Activated CD8-positive, alpha-beta T cell treated with anti-CD3 and anti-CD28 coated beads, Interleukin-2, amount 10 ng/mL, durations not matched to agents 7 days and 5 days (primary cell): ENCODE data around the gene DPP8. TPM values are rescaled to one million over a fixed set of nuclear protein-coding genes. Genes with fewer than 3 reads are reported as not detected.
"Not testable (repeated sequence)": the region's sequence is repeated elsewhere in the genome, so short reads cannot be mapped to it uniquely, and the experiment has no call there.

Experiments
- ATAC-seq: fragments of 150-1000 bp; cut with Tn5 transposase; one replicate; pipeline ENCODE4 v1.10.0; 2021; ENCODE audit warnings: moderate library complexity
- CTCF ChIA-PET: fragments of 350-600 bp; sonication (Branson Sonifier 250); formaldehyde crosslinking; loops from one replicate; lab custom pipeline; 2021; ENCODE audit warnings: antibody characterized with exemption; lab: Charles Lee
- POLR2A ChIA-PET: fragments of 350-600 bp; sonication (Branson Sonifier 250); formaldehyde crosslinking; loops from one replicate; lab custom pipeline; 2021; ENCODE audit warnings: antibody characterized with exemption; lab: Charles Lee
- DNase-seq: peaks from one replicate; pipeline ENCODE4 v3.0.0-alpha.2; 2020
- H3K27ac Mint-ChIP-seq: one replicate; pipeline ENCODE4 v1.8.0; 2021; ENCODE audit warnings: mild to moderate bottlenecking, mixed read lengths
- H3K27me3 Mint-ChIP-seq: one replicate; pipeline ENCODE4 v1.8.0; 2021; ENCODE audit warnings: low read depth, mixed read lengths
- H3K36me3 Mint-ChIP-seq: one replicate; pipeline ENCODE4 v1.8.0; 2021; ENCODE audit warnings: low read depth, mixed read lengths
- H3K4me1 Mint-ChIP-seq: one replicate; pipeline ENCODE4 v1.8.0; 2021; ENCODE audit warnings: low read depth, mixed read lengths
- H3K4me3 Mint-ChIP-seq: one replicate; pipeline ENCODE4 v1.8.0; 2021; ENCODE audit warnings: mild to moderate bottlenecking, mixed read lengths
- H3K9me3 Mint-ChIP-seq: one replicate; pipeline ENCODE4 v1.8.0; 2022; ENCODE audit warnings: mixed read lengths; ENCODE audit not compliant: insufficient read depth
- total RNA-seq, 2 experiments: library from RNA; stranded (reverse); gene quantifications; one replicate each; pipeline ENCODE4 v1.2.3, GENCODE V29; 2021

DPP8 gene
- total RNA-seq, 2 experiments from 2014 or later: 44.6 to 46.7 TPM

DNA sequence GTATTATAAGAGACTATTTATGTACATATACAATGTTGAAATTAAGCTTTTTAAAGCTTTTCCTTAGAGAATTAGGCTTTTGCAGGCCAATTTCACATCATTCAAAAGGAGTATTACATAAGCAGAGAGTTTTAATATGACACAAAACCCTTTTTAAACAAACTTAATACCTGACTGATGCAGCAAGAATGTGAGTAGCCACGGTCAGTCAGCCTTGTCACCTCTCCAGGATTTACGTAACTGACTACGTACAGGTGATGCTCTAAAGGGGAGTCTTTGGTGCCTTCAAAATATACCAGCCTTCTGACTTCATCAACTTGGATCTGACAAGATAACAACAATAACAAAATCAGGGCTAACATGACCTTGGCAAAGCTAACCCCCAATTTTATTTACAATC, 50.6 kb downstream of the DPP8 start:
- H3K4me1 Mint-ChIP-seq: peaks cover 2% of the 10 kb centered on the region
- CTCF ChIA-PET: interaction anchor here (1.1 to 1.2 kb wide), 2 partner anchors 17 to 19 kb away, joined by 3 read pairs; no protein-coding TSS in a partner anchor

DNA sequence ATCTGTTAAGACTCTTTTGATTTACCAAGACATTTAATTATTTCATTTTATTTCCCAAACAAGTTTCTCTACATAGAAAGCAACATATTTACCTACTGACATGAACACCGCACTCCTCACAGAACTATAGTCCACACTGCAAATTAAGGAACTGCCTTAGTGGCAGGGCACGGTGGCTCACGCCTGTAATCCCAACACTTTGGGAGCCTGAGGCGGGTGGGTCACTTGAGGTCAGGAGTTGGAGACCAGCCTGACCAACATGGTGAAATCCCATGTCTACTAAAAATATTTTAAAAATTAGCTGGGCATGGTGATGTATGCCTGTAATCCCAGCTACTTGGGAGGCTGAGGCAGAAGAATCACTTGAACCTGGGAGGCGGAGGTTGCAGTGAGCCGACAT, 54.4 kb downstream of the DPP8 start:
- ATAC-seq, CTCF ChIA-PET, POLR2A ChIA-PET, H3K4me3 Mint-ChIP-seq, H3K4me1 Mint-ChIP-seq, H3K9me3 Mint-ChIP-seq, H3K27me3 Mint-ChIP-seq, H3K27ac Mint-ChIP-seq, DNase-seq: not testable (repeated sequence)
- peaks cover 52% of the 10 kb centered on the region for H3K36me3 Mint-ChIP-seq

More for the DNA sequence above, 50.6 kb downstream of the DPP8 start:
- POLR2A ChIA-PET: interaction anchor here (0.6 kb wide), 1 partner anchor 145 kb away, joined by 3 read pairs; no protein-coding TSS in a partner anchor
- Mint-ChIP-seq H3K27ac (no peak overlapping the region), H3K4me3 (no peak overlapping the region), H3K27me3 (no peaks in the 10 kb centered on the region), H3K36me3 (peaks cover 41% of the 10 kb centered on the region), H3K9me3 (no peaks in the 10 kb centered on the region)
- ATAC-seq (no peak), DNase-seq (no peak)

DNA sequence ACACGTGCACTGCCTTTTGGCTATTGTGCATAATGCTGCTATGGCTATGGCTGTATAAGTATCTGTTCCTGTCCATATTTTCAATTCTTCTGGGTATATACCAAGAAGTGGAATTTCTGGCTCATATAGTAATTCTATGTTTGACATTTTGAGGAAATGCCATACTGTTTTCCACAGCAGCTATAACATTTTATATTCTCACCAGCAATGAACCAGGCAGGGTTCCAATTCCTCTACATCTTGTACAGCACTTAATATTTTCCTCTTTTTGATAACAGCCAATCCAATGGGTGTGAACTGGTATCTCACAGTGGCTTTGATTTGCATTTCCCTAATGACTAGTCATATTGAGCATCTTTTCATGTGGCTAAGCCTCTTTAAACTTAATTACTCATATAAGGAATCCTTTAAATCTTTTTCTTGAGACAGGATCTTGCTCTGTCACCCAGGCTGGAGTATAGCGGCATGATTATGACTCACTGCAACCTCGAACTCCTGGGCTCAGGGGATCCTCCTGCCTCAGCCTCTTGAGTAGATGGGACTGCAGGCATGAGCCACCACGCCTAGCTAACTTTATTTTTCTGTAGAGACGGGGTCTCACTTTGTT, 56.6 kb downstream of the DPP8 start:
- no peaks in the 10 kb centered on the region for H3K27me3 Mint-ChIP-seq
- H3K4me3 Mint-ChIP-seq: no peak overlapping the region
- peaks cover 8% of the 10 kb centered on the region for H3K4me1 Mint-ChIP-seq
- H3K36me3 Mint-ChIP-seq: peaks cover 56% of the 10 kb centered on the region
- no peak overlapping the region for H3K27ac Mint-ChIP-seq
- no peaks in the 10 kb centered on the region for H3K9me3 Mint-ChIP-seq
- no peak for DNase-seq
- CTCF ChIA-PET: no interaction called here
- POLR2A ChIA-PET: interaction anchor here (0.8 kb wide), 1 partner anchor 13 kb away, joined by 3 read pairs; no protein-coding TSS in a partner anchor
- ATAC-seq: no peak

DNA sequence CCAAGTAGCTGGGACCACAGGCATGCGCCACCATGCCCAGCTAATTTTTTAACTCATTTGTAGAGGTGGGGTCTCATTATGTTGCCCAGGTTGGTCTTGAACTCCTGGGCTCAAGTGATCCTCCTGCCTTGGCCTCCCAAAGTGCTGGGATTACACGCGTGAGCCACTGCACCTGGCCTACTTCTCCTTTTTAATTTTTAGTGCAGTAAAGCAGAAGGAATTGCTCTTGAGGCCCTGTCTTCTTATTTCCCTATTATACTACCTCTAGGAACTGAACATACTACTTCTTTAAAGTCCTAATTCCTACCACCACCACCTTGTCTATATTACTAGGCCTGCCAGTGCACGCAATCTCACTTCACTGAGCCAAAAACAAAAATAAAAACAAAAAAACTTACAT, 62.2 kb downstream of the DPP8 start:
- peak overlapping the region; percentile 4 for H3K27ac Mint-ChIP-seq
- H3K4me1 Mint-ChIP-seq, DNase-seq, CTCF ChIA-PET, H3K27me3 Mint-ChIP-seq, H3K4me3 Mint-ChIP-seq, H3K9me3 Mint-ChIP-seq, ATAC-seq, POLR2A ChIA-PET: not testable (repeated sequence)
- peaks cover 55% of the 10 kb centered on the region for H3K36me3 Mint-ChIP-seq

DNA sequence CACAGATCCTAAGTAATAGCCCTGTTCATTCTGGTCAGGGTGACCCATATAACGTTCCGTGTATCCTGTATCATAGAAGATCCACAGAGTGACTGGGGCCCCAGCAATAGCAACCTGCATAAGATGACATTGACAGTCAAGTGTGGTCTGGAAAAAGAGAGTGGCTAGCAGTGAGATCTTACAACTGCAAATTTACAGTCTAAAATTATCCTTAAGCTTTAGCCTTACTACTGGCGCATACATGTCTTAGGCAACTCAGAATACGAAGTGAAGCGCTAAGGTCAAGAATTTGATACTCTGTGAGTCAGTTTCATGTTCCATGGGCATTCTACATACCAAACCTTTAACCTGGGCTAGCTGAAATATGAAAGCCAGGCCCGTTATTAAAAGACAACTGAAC, 65.5 kb downstream of the DPP8 start:
- Mint-ChIP-seq H3K4me3 (no peak overlapping the region), H3K36me3 (peaks cover 45% of the 10 kb centered on the region), H3K9me3 (no peaks in the 10 kb centered on the region), H3K4me1 (no peaks in the 10 kb centered on the region), H3K27me3 (no peaks in the 10 kb centered on the region), H3K27ac (no peak overlapping the region)
- ChIA-PET CTCF (interaction anchor here (1.4 kb wide), 1 partner anchor 36 kb away, joined by 3 read pairs; no protein-coding TSS in a partner anchor), POLR2A (no interaction called here)
- ATAC-seq: no peak
- DNase-seq: no peak

DNA sequence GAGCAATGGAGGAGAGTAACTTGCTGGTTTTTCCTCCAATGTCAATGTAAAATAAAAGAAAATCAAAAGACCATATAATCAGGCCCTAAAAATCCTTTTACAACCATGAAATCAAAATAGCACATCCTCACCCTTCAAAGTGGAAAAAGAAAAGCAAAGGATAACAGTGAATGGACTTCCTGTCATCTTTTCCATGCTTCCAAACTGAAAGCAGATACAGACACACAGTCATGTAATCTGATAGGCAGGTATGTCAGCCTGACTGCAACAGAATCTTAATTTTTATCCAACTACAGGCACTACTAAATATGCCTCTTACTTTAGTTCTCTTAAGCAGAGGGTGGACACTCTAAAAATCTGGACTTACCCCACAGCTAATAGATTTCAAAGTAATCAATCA, 66.9 kb downstream of the DPP8 start:
- POLR2A ChIA-PET: no interaction called here
- Mint-ChIP-seq H3K4me3 (no peak overlapping the region), H3K4me1 (no peaks in the 10 kb centered on the region), H3K27me3 (no peaks in the 10 kb centered on the region), H3K36me3 (peaks cover 43% of the 10 kb centered on the region), H3K27ac (no peak overlapping the region), H3K9me3 (no peaks in the 10 kb centered on the region)
- ATAC-seq: no peak
- CTCF ChIA-PET: interaction anchor here (1.2 kb wide), 1 partner anchor 16 kb away, joined by 3 read pairs; no protein-coding TSS in a partner anchor
- DNase-seq: no peak

DNA sequence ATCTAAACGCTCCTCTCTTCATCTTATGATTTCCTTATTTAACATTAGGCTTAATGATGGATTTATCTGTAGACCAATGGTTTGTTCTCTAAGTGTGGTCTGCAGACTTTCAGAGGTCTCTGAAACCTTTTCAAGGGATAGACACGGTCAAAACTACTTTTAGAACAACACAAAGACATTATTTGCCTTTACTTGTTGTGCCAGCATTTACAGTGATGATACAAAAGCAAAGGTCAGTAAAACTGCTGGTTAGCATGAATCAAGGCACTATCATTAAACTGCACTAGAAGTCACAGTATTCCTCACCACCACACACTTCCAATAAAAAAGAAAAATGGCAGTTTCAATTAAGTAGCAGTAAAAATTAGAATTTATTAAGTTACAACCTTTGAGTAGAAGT, 70.3 kb downstream of the DPP8 start:
- H3K4me3 Mint-ChIP-seq: no peak overlapping the region
- H3K27ac Mint-ChIP-seq: no peak overlapping the region
- no peaks in the 10 kb centered on the region for H3K4me1 Mint-ChIP-seq
- H3K9me3 Mint-ChIP-seq: no peaks in the 10 kb centered on the region
- ChIA-PET POLR2A (no interaction called here), CTCF (no interaction called here)
- ATAC-seq (no peak), DNase-seq (no peak)
- H3K27me3 Mint-ChIP-seq: no peaks in the 10 kb centered on the region
- peaks cover 31% of the 10 kb centered on the region for H3K36me3 Mint-ChIP-seq

DNA sequence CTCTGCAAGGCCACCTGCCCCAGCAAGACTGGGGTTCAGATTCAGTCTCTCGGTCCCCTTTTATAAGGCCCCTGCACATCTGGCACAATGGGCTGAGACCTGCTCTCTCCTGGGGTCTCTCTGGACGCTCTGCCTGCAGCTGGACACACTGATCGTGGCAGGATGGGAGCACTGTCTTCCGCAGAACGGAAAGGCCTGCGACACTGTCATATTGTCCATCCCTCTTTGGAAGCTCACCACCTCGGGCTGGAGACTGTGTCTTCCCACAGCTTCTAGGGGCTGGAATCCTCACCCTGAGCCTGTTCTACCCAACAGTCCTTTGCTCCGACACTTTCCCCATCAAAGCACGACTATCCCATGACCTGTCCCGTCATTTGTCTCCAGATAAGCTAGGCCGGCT, 83.3 kb downstream of the DPP8 start:
- ATAC-seq (no peak), DNase-seq (no peak)
- POLR2A ChIA-PET: no interaction called here
- CTCF ChIA-PET: interaction anchor here (1.1 to 1.4 kb wide), 2 partner anchors 49 to 422 kb away, joined by 3 to 7 read pairs; no protein-coding TSS in a partner anchor
- no peaks in the 10 kb centered on the region for H3K9me3 Mint-ChIP-seq
- no peaks in the 10 kb centered on the region for H3K27me3 Mint-ChIP-seq
- no peak overlapping the region for H3K4me3 Mint-ChIP-seq
- no peaks in the 10 kb centered on the region for H3K36me3 Mint-ChIP-seq
- no peaks in the 10 kb centered on the region for H3K4me1 Mint-ChIP-seq
- no peak overlapping the region for H3K27ac Mint-ChIP-seq

DNA sequence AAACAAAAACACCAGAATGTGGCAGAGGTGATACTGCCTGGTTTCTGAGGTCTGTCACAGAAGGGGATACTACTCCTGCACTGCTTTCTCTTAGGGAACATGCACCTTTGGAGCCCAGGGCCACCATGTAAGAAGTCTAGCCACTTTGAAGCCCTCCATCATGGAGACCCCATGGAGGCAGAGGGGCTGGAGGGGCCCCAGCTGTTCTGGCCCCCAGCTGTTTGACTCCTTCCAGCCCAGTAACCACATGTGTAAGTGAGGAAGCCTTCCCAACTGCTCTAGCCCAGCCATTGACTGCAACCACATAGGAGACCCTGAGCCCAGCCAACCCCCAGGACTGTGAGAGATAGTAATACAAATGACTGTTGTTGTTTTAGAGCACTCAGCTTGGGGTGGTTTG, 85.8 kb downstream of the DPP8 start:
- CTCF ChIA-PET: no interaction called here
- Mint-ChIP-seq H3K9me3 (no peaks in the 10 kb centered on the region), H3K36me3 (no peaks in the 10 kb centered on the region), H3K27me3 (no peaks in the 10 kb centered on the region), H3K27ac (no peak overlapping the region), H3K4me1 (no peaks in the 10 kb centered on the region), H3K4me3 (no peak overlapping the region)
- POLR2A ChIA-PET: no interaction called here
- ATAC-seq: no peak
- DNase-seq: no peak

DNA sequence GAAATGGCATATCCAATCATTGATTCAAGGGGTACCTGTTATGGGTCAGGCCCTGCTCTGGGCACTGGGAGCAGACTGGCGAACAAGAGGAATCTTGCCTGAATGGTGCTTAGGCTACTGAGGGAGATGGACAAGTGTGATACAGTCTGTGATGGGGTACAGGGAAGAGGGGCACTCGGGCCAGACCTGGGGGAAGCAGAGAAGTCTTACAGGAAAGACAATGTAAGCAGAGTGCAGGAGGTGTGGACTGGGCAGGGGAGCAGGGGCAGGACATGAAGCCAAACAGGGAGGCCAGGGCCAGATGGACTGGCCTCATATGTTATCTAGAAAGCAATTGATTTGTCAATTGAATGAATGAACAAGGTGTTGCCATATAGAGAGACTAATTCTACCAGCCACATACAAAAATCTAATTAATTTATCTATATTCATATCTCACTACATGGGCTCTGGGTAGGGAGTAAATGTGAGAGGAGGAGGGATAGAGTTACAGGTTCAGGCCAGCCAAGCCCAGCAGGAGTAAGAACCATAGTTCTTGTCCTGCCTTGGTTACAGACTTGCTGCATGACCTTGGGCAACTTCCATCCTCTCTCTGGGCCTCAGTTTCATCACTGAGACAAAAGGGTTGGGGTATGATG, 91.2 kb downstream of the DPP8 start:
- H3K27ac Mint-ChIP-seq: no peak overlapping the region
- H3K36me3 Mint-ChIP-seq: peaks cover 3% of the 10 kb centered on the region
- DNase-seq (no peak), ATAC-seq (no peak)
- POLR2A ChIA-PET: no interaction called here
- H3K4me3 Mint-ChIP-seq: no peak overlapping the region
- H3K27me3 Mint-ChIP-seq: peaks cover 38% of the 10 kb centered on the region
- CTCF ChIA-PET: no interaction called here
- peaks cover 13% of the 10 kb centered on the region for H3K4me1 Mint-ChIP-seq
- no peaks in the 10 kb centered on the region for H3K9me3 Mint-ChIP-seq

DNA sequence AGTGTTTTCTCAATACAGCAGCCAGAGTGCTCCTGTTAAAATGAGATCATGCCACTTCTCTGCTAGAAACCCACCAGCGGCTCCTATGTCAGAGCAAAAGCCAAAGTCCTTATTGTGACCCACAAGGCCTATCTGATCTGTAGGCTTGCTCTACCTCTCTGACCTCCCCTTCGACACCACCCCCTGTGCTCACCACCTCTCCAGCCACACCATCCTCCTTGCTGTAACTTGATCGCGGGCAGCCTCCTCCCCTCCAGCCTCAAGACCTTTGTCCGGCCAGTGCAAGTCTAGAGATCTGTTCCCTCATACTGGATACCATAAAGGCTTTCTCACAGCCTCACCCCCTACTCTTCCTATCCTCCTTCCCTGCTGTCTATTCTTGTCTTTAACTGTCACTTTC, 92.8 kb downstream of the DPP8 start:
- ATAC-seq: no peak

DNA sequence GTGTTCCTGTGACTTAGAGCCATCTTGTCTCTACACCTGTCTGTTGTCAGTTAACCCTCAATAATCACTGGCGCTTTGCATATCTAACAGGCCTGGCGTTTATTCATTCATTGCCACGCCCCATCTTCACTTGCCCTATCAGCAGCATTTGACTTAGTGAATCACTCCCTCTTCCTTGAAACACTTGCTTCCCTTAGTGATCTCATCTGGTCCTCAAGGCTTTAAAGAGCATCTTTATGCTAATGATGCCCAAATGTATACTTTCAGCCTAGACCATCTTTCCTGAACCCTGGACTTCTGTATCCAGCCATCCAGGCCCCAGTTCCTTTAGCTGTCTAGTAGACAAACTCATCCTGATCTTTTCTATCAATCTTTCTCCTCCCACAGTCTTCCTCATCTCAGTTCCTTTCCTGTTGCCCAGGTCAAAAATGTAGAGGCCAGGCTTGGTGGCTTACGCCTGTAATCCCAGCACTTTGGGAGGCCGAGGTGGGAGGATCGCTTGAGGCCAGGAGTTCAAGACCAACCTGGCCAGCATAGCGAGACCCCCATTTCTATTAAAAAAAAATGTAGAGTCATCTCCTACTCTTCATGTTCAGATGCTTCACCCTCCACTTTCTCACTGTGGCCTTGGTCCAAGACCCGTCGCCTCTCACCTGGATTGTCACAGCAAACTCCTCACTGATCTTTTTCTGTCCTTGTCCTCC, 93.4 kb downstream of the DPP8 start:
- Mint-ChIP-seq H3K9me3 (no peaks in the 10 kb centered on the region), H3K27me3 (peaks cover 60% of the 10 kb centered on the region), H3K36me3 (peaks cover 3% of the 10 kb centered on the region), H3K4me1 (peaks cover 13% of the 10 kb centered on the region), H3K4me3 (no peak overlapping the region), H3K27ac (no peak overlapping the region)
- no peak for ATAC-seq
- no peak for DNase-seq
- ChIA-PET CTCF (no interaction called here), POLR2A (interaction anchor here (0.6 kb wide), 1 partner anchor 12 kb away, joined by 3 read pairs; no protein-coding TSS in a partner anchor)

More for the DNA sequence above, 92.8 kb downstream of the DPP8 start:
- peaks cover 3% of the 10 kb centered on the region for H3K36me3 Mint-ChIP-seq
- no peaks in the 10 kb centered on the region for H3K9me3 Mint-ChIP-seq
- H3K27me3 Mint-ChIP-seq: peaks cover 54% of the 10 kb centered on the region
- ChIA-PET CTCF (no interaction called here), POLR2A (no interaction called here)
- no peak overlapping the region for H3K27ac Mint-ChIP-seq
- peaks cover 13% of the 10 kb centered on the region for H3K4me1 Mint-ChIP-seq
- H3K4me3 Mint-ChIP-seq: no peak overlapping the region
- DNase-seq: no peak
